ENCODE measurements around the gene LMCD1.

The LMCD1 gene

GRCh38 chr3:8505621-8506020 is 4.0 kb downstream of the LMCD1 start:
- no peak for DNase-seq (ENCODE audit: low read depth)

- DNase-seq (ENCODE audit: low read depth) = no peak
Measured at GRCh38 chr3:8506571-8507061, 5.0 kb downstream of the LMCD1 start.

GRCh38 chr3:8507496-8507895 is 5.9 kb downstream of the LMCD1 start:
- no peak for DNase-seq (ENCODE audit: low read depth)

GRCh38 chr3:8509961-8510360 is 8.3 kb downstream of the LMCD1 start:
- no peak for DNase-seq (ENCODE audit: low read depth)

GRCh38 chr3:8512234-8512633 is 10.6 kb downstream of the LMCD1 start:
- DNase-seq (ENCODE audit: low read depth) = no peak

- no peak for DNase-seq (ENCODE audit: low read depth)
Measured at GRCh38 chr3:8516047-8516661, 14.5 kb downstream of the LMCD1 start.

DNA sequence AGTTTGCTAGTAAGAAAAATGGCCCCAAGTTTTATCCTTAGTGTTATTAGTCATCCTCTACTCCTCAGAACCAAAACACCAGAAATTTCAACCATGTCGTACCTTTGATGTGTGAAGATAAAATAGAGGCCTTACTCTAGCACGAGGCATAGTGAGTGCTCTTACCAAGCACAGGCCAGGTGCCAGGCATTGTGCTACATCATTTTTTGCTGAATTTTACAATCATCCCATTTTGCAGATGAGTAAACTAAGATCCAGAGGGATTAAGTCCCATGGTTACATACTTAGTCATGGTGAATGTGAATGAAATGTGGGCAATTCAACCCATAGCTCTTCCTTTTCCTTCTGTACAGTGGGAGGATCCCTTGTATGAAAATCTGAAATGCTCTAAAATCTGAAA is 15.2 kb downstream of the LMCD1 start:
- no peak for DNase-seq (ENCODE audit: low read depth)

DNA sequence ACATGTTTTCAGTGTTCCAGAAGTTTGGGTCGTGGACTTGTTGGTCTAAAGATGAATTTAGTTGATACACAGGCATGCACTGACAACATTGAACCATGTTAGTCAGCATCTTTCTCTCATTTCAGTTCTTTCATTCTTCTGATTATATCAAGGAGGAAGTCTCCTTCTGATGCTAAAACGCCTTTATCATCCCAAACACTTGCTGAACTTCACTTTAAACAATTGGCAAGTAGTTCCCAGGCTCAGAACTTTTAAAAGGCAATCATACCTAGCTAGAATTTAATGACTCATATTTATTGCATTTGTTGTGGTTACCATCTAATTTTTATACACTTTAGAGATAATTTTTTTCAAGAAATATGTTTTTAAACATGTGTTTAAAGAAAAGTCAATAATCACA is 15.9 kb downstream of the LMCD1 start:
- DNase-seq (ENCODE audit: low read depth) = no peak

- no peak for DNase-seq (ENCODE audit: low read depth)
Measured at GRCh38 chr3:8518138-8518537, 16.5 kb downstream of the LMCD1 start.

- no peak for DNase-seq (ENCODE audit: low read depth)
Measured at GRCh38 chr3:8519156-8519555, 17.5 kb downstream of the LMCD1 start.

- DNase-seq (ENCODE audit: low read depth) = no peak
Measured at GRCh38 chr3:8519774-8520448, 18.3 kb downstream of the LMCD1 start.

DNA sequence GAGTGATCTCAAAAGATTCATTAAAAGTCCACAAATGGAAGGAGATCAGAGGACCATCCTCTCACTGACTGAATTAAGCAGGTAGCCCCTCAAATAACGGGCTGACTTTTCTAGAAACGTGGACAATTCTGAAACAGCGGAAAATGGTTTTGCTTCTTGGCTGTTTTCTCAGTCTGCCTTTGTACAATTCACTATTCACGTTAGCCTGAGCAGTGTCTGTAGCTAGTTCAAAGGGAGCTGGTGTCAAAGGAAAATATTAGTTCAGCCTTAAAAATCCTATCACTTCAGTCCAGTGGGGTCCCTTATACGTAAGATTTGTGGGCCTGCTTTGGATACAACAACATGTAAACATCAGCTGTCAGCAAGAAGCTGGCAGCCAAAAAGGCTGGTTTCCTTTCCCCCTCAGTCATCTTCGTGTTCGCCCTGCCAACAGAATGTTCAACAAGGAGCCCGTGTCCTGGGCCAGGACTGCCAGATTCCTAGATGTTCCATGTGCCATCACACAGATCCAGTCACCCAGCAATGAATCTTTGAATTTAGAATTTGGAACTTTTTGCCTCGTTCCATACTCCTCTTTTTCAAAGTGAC is 19.3 kb downstream of the LMCD1 start:
- DNase-seq (ENCODE audit: low read depth) = no peak

DNA sequence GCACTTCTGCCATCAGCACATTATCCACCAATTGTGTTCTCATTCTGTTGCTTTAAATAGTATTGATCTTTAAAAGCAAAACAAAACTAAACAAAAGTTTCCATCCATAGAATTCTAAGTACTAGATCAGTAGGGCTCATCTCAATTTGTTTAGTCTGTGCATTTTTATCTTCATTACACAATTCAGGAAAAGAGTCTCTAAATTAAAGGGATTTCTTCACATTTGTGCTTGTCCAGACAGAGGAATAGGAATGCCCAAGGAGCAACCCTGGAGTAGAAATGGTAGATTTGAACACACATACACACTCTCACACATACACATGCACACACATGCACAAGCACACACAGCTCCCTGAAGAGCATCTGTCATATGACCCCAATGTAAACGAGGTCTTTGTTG is 21.4 kb downstream of the LMCD1 start:
- no peak for DNase-seq (ENCODE audit: low read depth)

- DNase-seq (ENCODE audit: low read depth) = no peak
Measured at GRCh38 chr3:8524249-8524648, 22.6 kb downstream of the LMCD1 start.

DNA sequence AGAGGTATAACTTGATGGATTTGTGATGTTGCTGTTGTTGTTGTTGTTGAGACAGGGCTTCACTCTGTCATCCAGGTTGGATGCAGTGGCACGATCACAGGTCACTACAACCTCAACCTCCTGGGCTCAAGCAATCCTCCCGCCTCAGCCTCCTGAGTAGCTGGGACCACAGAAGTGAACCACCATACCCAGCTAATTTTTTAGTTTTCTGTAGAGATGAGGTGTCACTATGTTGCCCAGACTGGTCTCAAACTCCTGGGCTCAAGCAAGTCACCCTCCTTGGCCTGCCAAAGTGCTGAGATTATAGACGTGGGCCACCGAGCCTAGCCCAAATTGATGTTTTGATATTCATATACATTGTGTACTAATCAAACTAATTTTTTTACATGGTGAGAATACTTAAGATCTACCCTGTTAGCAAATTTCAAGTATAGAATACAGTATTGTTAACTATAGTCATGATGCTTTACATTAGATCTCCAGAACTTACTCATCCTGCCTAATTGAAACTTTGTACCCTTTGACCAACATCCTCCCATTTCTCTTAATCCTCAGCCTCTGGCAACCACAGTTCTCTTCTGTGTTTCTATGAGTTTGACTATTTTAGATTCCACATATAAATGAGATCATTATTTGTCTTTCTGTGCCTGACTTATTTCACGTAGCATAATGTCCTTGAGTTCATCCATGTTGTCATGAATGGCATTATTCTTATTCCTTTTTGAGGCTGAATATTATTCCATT is 23.2 kb downstream of the LMCD1 start:
- DNase-seq (ENCODE audit: low read depth) = no peak

- no peak for DNase-seq (ENCODE audit: low read depth)
Measured at GRCh38 chr3:8525893-8526292, 24.3 kb downstream of the LMCD1 start.

DNA sequence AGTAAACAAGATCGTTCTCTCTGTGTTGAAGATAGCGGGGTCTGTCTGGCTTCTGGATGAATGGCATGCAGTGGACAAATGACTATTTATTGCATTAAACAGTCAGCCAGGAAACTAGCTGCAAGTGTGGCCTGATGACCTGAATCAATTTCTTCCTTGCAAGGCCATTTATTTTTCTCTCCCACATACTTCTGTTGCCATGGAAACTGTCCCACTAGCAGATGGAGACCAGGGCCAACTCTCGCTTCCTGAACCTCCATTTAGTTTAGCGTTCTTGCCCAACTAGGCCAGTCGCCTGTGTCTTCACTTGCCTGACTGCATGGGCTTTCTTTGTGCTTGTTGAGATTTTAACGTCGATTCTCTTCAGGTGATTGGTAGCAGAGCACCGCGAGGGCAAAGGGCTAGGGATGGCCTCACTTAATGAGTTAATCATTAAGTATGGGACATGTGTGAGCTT is 27.6 kb downstream of the LMCD1 start:
- DNase-seq (ENCODE audit: low read depth) = no peak

DNA sequence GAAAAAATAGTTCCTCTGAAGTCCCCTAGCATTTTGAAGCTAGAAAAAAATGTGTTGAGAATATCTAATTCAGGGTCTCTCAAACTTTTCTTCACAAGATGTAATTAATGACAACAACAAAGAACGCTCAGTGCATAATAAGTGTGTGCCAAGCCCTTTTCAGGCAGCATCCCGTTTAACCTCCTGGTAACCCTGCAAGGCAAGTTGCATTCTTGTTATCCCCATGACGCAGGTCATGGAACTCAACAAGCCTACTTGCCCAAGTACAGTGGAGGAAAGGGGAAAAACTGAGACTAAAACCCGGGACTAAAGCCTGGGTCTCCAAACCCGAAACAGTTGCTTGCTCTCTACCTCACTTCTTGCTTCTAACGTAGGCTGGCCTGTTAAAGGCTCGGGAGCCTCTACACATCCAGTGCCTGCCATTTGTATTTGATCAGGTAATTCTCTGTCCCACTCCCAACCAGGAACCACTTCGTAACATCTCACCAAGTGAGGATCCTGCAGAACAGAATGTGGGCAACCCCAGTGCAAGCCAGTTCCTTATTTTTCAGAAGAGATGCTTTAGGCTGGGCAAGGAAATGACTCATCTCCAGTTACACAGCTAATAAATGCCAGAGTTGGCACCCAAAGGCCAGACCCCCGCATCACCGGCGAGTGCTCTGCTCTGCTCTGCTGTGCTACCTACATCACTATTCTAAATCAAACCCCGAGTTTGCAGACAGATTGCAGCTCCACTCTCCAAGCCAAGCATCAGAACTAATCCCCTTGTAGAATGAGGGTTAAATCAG is 28.3 kb downstream of the LMCD1 start:
- no peak for DNase-seq (ENCODE audit: low read depth)

DNA sequence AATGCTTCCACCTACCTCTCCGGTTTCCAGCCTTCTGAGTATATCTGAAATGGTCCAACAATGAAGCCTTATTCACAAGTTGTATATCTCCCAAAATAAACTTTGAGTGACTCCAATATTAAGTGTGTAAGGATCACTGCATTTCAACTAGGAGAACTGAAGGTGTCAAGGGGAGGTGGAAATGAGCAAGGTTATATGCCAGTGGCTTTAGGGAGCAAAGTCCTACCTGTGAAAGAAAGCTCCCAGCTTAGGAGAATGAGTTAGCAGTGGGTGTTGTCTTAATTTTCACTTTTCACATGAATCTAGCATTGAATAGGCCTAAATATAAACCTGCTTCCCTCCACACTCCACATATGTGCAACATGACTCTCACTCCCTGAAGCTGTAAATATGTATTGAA is 29.0 kb downstream of the LMCD1 start:
- DNase-seq (ENCODE audit: low read depth) = no peak

- no peak for DNase-seq (ENCODE audit: low read depth)
Measured at GRCh38 chr3:8532251-8532871, 30.7 kb downstream of the LMCD1 start.

All from stimulated activated CD8-positive, alpha-beta memory T cell treated with anti-CD3 and anti-CD28 coated beads, Interleukin-12 subunit alpha, Interleukin-12 subunit beta, amount 100 ng/mL, for 1 hour (primary cell).